ENCODE measurements around the gene CTSA. TPM values are rescaled to one million over a fixed set of nuclear protein-coding genes. Genes with fewer than 3 reads are reported as not detected.

The CTSA gene
- polyA plus RNA-seq, 4 donors: 83.2 to 156 (median 115) TPM

Other genes starting within 250 kb of the CTSA start
- not detected for gene WFDC11, start 221.1 kb upstream of the CTSA start, polyA plus RNA-seq (ENCODE audit: insufficient read length in 4 of 4)
- under 1 TPM in 1 of 4 donors, not detected in 3; 0.13 TPM for gene WFDC13, start 189.3 kb upstream of the CTSA start, polyA plus RNA-seq (ENCODE audit: insufficient read length in 4 of 4)
- gene WFDC10B, start 186.3 kb upstream of the CTSA start, polyA plus RNA-seq (ENCODE audit: insufficient read length in 4 of 4): not detected
- not detected for gene SPINT4, start 169.0 kb upstream of the CTSA start, polyA plus RNA-seq (ENCODE audit: insufficient read length in 4 of 4)
- 1 to 10 TPM in 3 of 4 donors, under 1 TPM in 1; 0.90 to 1.6 (median 1.3) TPM for gene WFDC3, start 99.5 kb upstream of the CTSA start, polyA plus RNA-seq (ENCODE audit: insufficient read length in 4 of 4)
- gene DNTTIP1, start 99.4 kb upstream of the CTSA start, polyA plus RNA-seq (ENCODE audit: insufficient read length in 4 of 4): 10 to 100 TPM; 31.1 to 39.0 (median 34.4) TPM
- gene UBE2C, start 78.7 kb upstream of the CTSA start, polyA plus RNA-seq (ENCODE audit: insufficient read length in 4 of 4): 10 to 100 TPM; 59.8 to 69.9 (median 67.4) TPM
- gene TNNC2, start 64.0 kb upstream of the CTSA start, polyA plus RNA-seq (ENCODE audit: insufficient read length in 4 of 4): 1 to 10 TPM in 1 of 4 donors, under 1 TPM in 3; 0.47 to 1.3 (median 0.58) TPM
- 10 to 100 TPM; 11.5 to 21.1 (median 15.8) TPM for gene SNX21, start 57.5 kb upstream of the CTSA start, polyA plus RNA-seq (ENCODE audit: insufficient read length in 4 of 4)
- gene ACOT8, start 33.9 kb upstream of the CTSA start, polyA plus RNA-seq (ENCODE audit: insufficient read length in 4 of 4): 10 to 100 TPM; 16.9 to 31.3 (median 22.8) TPM
- 1 to 10 TPM; 4.2 to 5.6 (median 4.9) TPM for gene ZSWIM3, start 33.7 kb upstream of the CTSA start, polyA plus RNA-seq (ENCODE audit: insufficient read length in 4 of 4)
- 10 to 100 TPM; 11.1 to 19.4 (median 13.9) TPM for gene ZSWIM1, start 10.1 kb upstream of the CTSA start, polyA plus RNA-seq (ENCODE audit: insufficient read length in 4 of 4)
- 1 to 10 TPM; 1.7 to 7.8 (median 2.8) TPM for gene SPATA25, start 3.7 kb upstream of the CTSA start, polyA plus RNA-seq (ENCODE audit: insufficient read length in 4 of 4)
- gene NEURL2, start 127 bp upstream of the CTSA start, polyA plus RNA-seq (ENCODE audit: insufficient read length in 4 of 4): 10 to 100 TPM in 1 of 4 donors, 1 to 10 TPM in 3; 2.0 to 11.0 (median 4.3) TPM
- 100 to 1,000 TPM in 3 of 4 donors, 10 to 100 TPM in 1; 72.7 to 139 (median 126) TPM for gene PLTP, start 20.8 kb downstream of the CTSA start, polyA plus RNA-seq (ENCODE audit: insufficient read length in 4 of 4)
- 10 to 100 TPM; 41.1 to 49.7 (median 43.7) TPM for gene PCIF1, start 43.3 kb downstream of the CTSA start, polyA plus RNA-seq (ENCODE audit: insufficient read length in 4 of 4)
- 10 to 100 TPM; 11.6 to 17.9 (median 12.5) TPM for gene ZNF335, start 80.9 kb downstream of the CTSA start, polyA plus RNA-seq (ENCODE audit: insufficient read length in 4 of 4)
- under 1 TPM; 0.24 to 0.81 (median 0.42) TPM for gene MMP9, start 117.6 kb downstream of the CTSA start, polyA plus RNA-seq (ENCODE audit: insufficient read length in 4 of 4)
- 1 to 10 TPM in 2 of 4 donors, under 1 TPM in 2; 0.85 to 2.3 (median 1.5) TPM for gene SLC12A5, start 137.9 kb downstream of the CTSA start, polyA plus RNA-seq (ENCODE audit: insufficient read length in 4 of 4)
- gene NCOA5, start 198.6 kb downstream of the CTSA start, polyA plus RNA-seq (ENCODE audit: insufficient read length in 4 of 4): 10 to 100 TPM; 47.0 to 59.8 (median 58.5) TPM
- 1 to 10 TPM; 4.8 to 7.6 (median 5.6) TPM for gene CD40, start 227.0 kb downstream of the CTSA start, polyA plus RNA-seq (ENCODE audit: insufficient read length in 4 of 4)